Hepatocyte (in vitro differentiated cells): Measurements from ENCODE around the gene S100Z. TPM values are rescaled to one million over a fixed set of nuclear protein-coding genes. Genes with fewer than 3 reads are reported as not detected.

Experiments used
- DNase-seq: peaks from one replicate; pipeline ENCODE4 v3.0.0-alpha.2; 2016; ENCODE audit warnings: low spot score
- H2AFZ ChIP-seq: fragments of 200-600 bp; sonication (generic); 2 replicates; pipeline ENCODE4 v1.6.0; 2016; ENCODE audit warnings: antibody characterized with exemption, mild to moderate bottlenecking
- H3K27ac ChIP-seq: fragments of 200-600 bp; sonication (generic); 2 replicates; pipeline ENCODE4 v1.5.1; 2016; ENCODE audit warnings: mild to moderate bottlenecking
- H3K27me3 ChIP-seq: fragments of 200-600 bp; sonication (generic); 2 replicates; pipeline ENCODE4 v1.6.1; 2016
- H3K36me3 ChIP-seq: fragments of 200-600 bp; sonication (generic); replicated peaks from 2 replicates; pipeline ENCODE4 v1.5.1; 2016; ENCODE audit warnings: low read depth; ENCODE audit not compliant: insufficient read depth
- H3K4me1 ChIP-seq: fragments of 200-600 bp; sonication (generic); 2 replicates; pipeline ENCODE4 v1.5.1; 2016; ENCODE audit warnings: mild to moderate bottlenecking, moderate library complexity; ENCODE audit not compliant: insufficient read depth
- H3K4me2 ChIP-seq: fragments of 200-600 bp; sonication (generic); 2 replicates; pipeline ENCODE4 v1.6.0; 2016
- H3K4me3 ChIP-seq: fragments of 200-600 bp; sonication (generic); 2 replicates; pipeline ENCODE4 v1.5.1; 2016; ENCODE audit warnings: mild to moderate bottlenecking
- H3K79me2 ChIP-seq: fragments of 200-600 bp; sonication (generic); 2 replicates; pipeline ENCODE4 v1.6.0; 2017; ENCODE audit warnings: mild to moderate bottlenecking
- H3K9me2 ChIP-seq: fragments of 200-600 bp; sonication (generic); replicated peaks from 2 replicates; pipeline ENCODE4 v1.6.0; 2017; ENCODE audit warnings: mild to moderate bottlenecking; ENCODE audit not compliant: insufficient read depth
- H3K9me3 ChIP-seq: fragments of 200-600 bp; sonication (generic); 2 replicates; pipeline ENCODE4 v1.5.1; 2016; ENCODE audit warnings: low read depth, mild to moderate bottlenecking
- H4K20me1 ChIP-seq: fragments of 200-600 bp; sonication (generic); 2 replicates; pipeline ENCODE4 v1.6.0; 2016; ENCODE audit warnings: mild to moderate bottlenecking; ENCODE audit not compliant: insufficient read depth, poor library complexity, severe bottlenecking
- CTCF ChIP-seq: fragments of 200-600 bp; sonication (generic); IDR thresholded peaks from 2 replicates; pipeline ENCODE4 v1.5.1; 2016; ENCODE audit warnings: antibody characterized with exemption, mild to moderate bottlenecking; ENCODE audit not compliant: poor library complexity
- EZH2 ChIP-seq: fragments of 200-600 bp; sonication (generic); IDR thresholded peaks from 2 replicates; pipeline ENCODE4 v1.6.1; 2016; ENCODE audit warnings: antibody characterized with exemption, mild to moderate bottlenecking, borderline replicate concordance
- EZH2phosphoT487 ChIP-seq: fragments of 200-600 bp; sonication (generic); IDR thresholded peaks from one replicate; pipeline ENCODE4 v1.6.1; 2018; ENCODE audit warnings: antibody characterized with exemption, mild to moderate bottlenecking, low read depth, moderate library complexity; ENCODE audit not compliant: unreplicated experiment, severe bottlenecking
- WGBS: methylation state at CpG from one replicate; pipeline ENCODE4 v1.1.6; 2016; ENCODE audit warnings: low lambda C conversion rate; ENCODE audit errors: missing lambda C conversion rate; 5-methylcytosine and 5-hydroxymethylcytosine counted together
- polyA plus RNA-seq: library from polyadenylated mRNA; unstranded; fragments of >200 nt; fragmentation: Nextera tagmentation; extraction: Ambion mirVana; gene quantifications from 2 replicates; pipeline ENCODE4 v1.2.1, GENCODE V29; 2016
- total RNA-seq: library from RNA; depleted of rRNA; stranded (reverse); fragments of >200 nt; gene quantifications from 2 replicates; pipeline ENCODE4 v1.2.3, GENCODE V29; 2014

Gene S100Z
- total and polyA plus RNA-seq, 2 experiments from 2014 or later: 0.51 to 1.4 TPM

GRCh38 chr5:76845890-76846289 lies 3.9 kb upstream of the S100Z start:
- Histone ChIP-seq H3K9me2 (no peaks in the 10 kb centered on the region), H2AFZ (no peak overlapping the region), H3K27ac (no peak overlapping the region), H3K79me2 (no peaks in the 10 kb centered on the region), H3K4me1 (no peaks in the 10 kb centered on the region), H4K20me1 (no peaks in the 10 kb centered on the region), H3K4me3 (no peak overlapping the region), H3K9me3 (no peaks in the 10 kb centered on the region), H3K36me3 (no peaks in the 10 kb centered on the region), H3K27me3 (no peaks in the 10 kb centered on the region), H3K4me2 (no peak overlapping the region)
- no peak for TF ChIP-seq EZH2
- TF ChIP-seq EZH2phosphoT487: no peak
- TF ChIP-seq CTCF: no peak
- no peak for DNase-seq
- 85% methylated on average over 3 of the region's 3 CpGs for WGBS

- Histone ChIP-seq H3K9me2 (no peaks in the 10 kb centered on the region), H3K9me3 (no peaks in the 10 kb centered on the region), H3K36me3 (no peaks in the 10 kb centered on the region), H3K4me3 (no peak overlapping the region), H3K27ac (peak overlapping the region; percentile 69), H2AFZ (no peak overlapping the region), H3K27me3 (no peaks in the 10 kb centered on the region), H4K20me1 (no peaks in the 10 kb centered on the region), H3K4me1 (peaks cover 7% of the 10 kb centered on the region), H3K79me2 (no peaks in the 10 kb centered on the region), H3K4me2 (no peak overlapping the region)
- DNase-seq: no peak
- TF ChIP-seq EZH2 (no peak), EZH2phosphoT487 (no peak), CTCF (no peak)
- 95% methylated on average over 6 of the region's 8 CpGs for WGBS
These were observed 830 bp downstream of the S100Z start for GRCh38 chr5:76850543-76851145.

- Histone ChIP-seq H3K4me1 (peaks cover 7% of the 10 kb centered on the region), H2AFZ (no peak overlapping the region), H3K9me3 (no peaks in the 10 kb centered on the region), H3K79me2 (no peaks in the 10 kb centered on the region), H3K9me2 (no peaks in the 10 kb centered on the region), H3K36me3 (no peaks in the 10 kb centered on the region), H4K20me1 (no peaks in the 10 kb centered on the region), H3K4me2 (no peak overlapping the region), H3K4me3 (no peak overlapping the region), H3K27ac (no peak overlapping the region), H3K27me3 (no peaks in the 10 kb centered on the region)
- WGBS: 79% methylated on average over 7 of the region's 7 CpGs
- TF ChIP-seq EZH2: no peak
- no peak for TF ChIP-seq CTCF
- no peak for TF ChIP-seq EZH2phosphoT487
- DNase-seq: no peak
These were observed 2.0 kb downstream of the S100Z start for GRCh38 chr5:76851728-76852369.
